Motor neuron (in vitro differentiated cells): Measurements from ENCODE around the gene GOLGA7B. TPM values are rescaled to one million over a fixed set of nuclear protein-coding genes. Genes with fewer than 3 reads are reported as not detected.
A peak's percentile ranks its signal among the peaks of the same experiment; 100 is the strongest.

Experiments
- ATAC-seq, 8 experiments: fragments of 200-7000 bp; cut with Tn5 transposase; replicated peaks in 6 of 8; 2 replicates each; pipeline ENCODE4 v1.8.0; 2021; ENCODE audit warnings: mild to moderate bottlenecking in 8 of 8, moderate library complexity in 8 of 8
- H3K27ac ChIP-seq, 2 donors: fragments of 250-450 bp; sonication (Bioruptor Pico); 2 replicates each; pipeline ENCODE4 v1.9.0; 2021; ENCODE audit warnings: antibody characterized with exemption in 2 of 2, mild to moderate bottlenecking in 2 of 2, moderate library complexity in 1 of 2
- H3K4me1 ChIP-seq, 2 donors: fragments of 250-450 bp; sonication (Bioruptor Pico); replicated peaks in 1 of 2; 2 replicates each; pipeline ENCODE4 v1.6.1; 2021; ENCODE audit warnings: antibody characterized with exemption in 2 of 2, mild to moderate bottlenecking in 2 of 2, moderate library complexity in 1 of 2
- H3K4me3 ChIP-seq, 5 donors: fragments of 250-450 bp; sonication (Bioruptor Pico); 2 replicates each; pipeline ENCODE4 v1.9.0; 2021; ENCODE audit warnings: antibody characterized with exemption in 5 of 5, mild to moderate bottlenecking in 5 of 5, moderate library complexity in 4 of 5
- WGBS, 10 experiments: fragments of 450-650 bp; shearing (Covaris generic); methylation state at CpG; one replicate each; pipeline ENCODE4 v1.0.0; 2022; 5-methylcytosine and 5-hydroxymethylcytosine counted together
- in situ Hi-C, 9 experiments: fragments of 400-800 bp; cut with MboI; loops; one replicate each; pipeline ENCODE4 v1.15.0; 2021; ENCODE audit warnings: low sequenced_read_pairs in 9 of 9, low pct_unique_long_range_greater_than_20kb in 2 of 9; ENCODE audit not compliant: unreplicated experiment in 9 of 9
- total RNA-seq, 8 experiments: library from RNA; unstranded; fragments of 300-600 nt; gene quantifications; 2 replicates each; pipeline versions ENCODE4 v1.2.3 to v1.2.4, GENCODE V29; 2022

The GOLGA7B gene
- 1 to 10 TPM in 5 of 8 experiments, under 1 TPM in 3; 0.09 to 6.0 (median 1.3) TPM for total RNA-seq

DNA sequence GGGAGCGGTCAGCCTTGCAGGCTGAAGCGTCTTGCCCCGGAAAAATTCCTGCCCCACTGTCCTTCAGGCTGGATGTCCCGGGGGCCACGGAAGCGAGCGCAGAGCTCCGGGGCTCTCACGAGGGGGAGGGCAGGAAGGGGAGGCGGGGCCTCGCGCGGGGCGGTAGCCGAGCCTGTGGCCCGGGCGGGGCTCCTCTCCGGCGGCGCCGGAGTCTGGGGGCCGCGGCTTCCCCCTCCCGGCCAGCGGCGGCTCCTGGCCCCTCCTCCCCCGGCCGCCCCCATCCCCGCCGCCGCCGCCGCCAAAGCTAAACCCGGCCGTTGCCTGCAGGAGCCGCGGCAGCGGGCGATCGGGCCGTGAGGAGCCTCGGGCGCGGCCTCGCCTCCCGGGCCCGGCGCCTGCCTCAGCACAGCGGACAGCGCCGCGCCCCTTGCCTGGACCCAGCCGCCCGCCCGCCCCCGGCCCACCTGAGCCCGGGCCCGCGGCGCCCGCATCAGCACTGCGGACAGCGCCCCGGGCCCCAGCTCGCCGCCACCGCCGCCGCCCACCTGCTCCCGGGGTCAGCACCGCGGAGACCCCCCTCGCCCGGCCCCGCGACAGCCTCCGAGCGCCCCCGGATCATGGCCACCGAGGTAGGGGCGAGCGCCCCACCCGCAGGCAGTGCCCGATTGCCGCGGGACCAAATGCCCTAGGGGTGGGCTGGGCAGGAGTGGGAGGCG lies at the start of gene GOLGA7B:
Gene GOLGA7B (plus strand): TSS at position 157 of the 716 bp plus-strand sequence. CDS start 461 bp downstream, at position 618.
- peaks cover 4% of the 10 kb centered on the region in 2 donors for H3K4me1 ChIP-seq
- H3K27ac ChIP-seq = peak within 1 kb of the TSS in 1 of 2 donors; percentile 55
- in situ Hi-C loops = no loop called here
- WGBS, 10 experiments = no CpG with 5 or more reads among the region's 87 CpGs
- ATAC-seq = peak; percentile 86 to 99 (median 88)
- peak within 1 kb of the TSS; percentile 48 to 77 (median 62) for H3K4me3 ChIP-seq

DNA sequence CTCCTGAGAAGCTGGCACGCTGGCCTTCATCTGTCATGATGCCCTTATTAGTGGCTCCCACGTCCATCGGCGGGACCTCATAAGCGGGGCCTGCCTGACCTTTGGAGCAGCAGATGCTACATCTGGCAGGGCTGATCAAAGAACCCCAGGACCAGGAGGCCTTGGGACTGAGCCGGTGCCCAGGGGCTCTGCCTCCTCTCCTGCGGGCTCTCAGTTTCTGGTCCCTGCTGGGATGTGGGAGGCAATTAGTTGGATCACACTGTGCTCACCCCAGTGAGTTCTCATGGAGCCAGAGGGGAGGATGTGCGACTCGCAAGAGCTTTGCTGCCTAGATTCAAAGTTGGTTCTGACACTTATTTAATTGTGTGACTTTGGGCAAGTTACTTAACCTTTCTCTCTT lies 49.2 kb upstream of the GOLGA7B start:
- ATAC-seq = no peak
- Histone ChIP-seq H3K4me3 (no peak overlapping the region), H3K4me1 (peaks cover 0 to 6% of the 10 kb centered on the region in 2 donors), H3K27ac (no peak overlapping the region)
- 51 to 100% (median 86%) methylated on average over 1 to 8 of the region's 9 CpGs; no CpG with 5 or more reads in 5 of the 10 experiments for WGBS, 10 experiments
- in situ Hi-C loops = no loop called here

DNA sequence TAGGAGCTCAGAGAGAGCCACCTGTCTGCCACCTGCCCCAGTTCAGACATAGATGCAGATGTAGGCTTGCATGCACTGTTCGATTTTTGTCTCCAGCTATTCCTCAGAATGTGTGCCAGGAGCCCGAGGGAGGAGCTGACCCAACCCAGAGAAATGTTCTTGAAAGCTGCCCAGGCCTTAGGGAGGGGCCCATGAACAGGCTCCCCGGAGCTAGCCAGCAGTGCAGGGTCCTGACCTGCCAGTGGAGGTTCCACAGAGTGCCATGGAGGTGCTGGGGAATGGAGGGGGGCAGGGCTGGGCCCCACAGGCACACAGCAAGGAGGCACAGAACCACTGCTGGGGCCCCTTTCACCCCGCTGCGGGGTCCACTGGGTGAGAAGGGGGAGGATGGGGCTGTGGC lies 48.2 kb upstream of the GOLGA7B start:
- Histone ChIP-seq H3K27ac (no peak overlapping the region), H3K4me3 (no peak overlapping the region), H3K4me1 (peaks cover 7 to 15% of the 10 kb centered on the region in 2 donors)
- in situ Hi-C loops = no loop called here
- WGBS, 10 experiments = 60% methylated on average over 1 of the region's 5 CpGs; no CpG with 5 or more reads in 9 of the 10 experiments
- ATAC-seq = peak in 2 of 8 experiments; percentile 50 to 68

DNA sequence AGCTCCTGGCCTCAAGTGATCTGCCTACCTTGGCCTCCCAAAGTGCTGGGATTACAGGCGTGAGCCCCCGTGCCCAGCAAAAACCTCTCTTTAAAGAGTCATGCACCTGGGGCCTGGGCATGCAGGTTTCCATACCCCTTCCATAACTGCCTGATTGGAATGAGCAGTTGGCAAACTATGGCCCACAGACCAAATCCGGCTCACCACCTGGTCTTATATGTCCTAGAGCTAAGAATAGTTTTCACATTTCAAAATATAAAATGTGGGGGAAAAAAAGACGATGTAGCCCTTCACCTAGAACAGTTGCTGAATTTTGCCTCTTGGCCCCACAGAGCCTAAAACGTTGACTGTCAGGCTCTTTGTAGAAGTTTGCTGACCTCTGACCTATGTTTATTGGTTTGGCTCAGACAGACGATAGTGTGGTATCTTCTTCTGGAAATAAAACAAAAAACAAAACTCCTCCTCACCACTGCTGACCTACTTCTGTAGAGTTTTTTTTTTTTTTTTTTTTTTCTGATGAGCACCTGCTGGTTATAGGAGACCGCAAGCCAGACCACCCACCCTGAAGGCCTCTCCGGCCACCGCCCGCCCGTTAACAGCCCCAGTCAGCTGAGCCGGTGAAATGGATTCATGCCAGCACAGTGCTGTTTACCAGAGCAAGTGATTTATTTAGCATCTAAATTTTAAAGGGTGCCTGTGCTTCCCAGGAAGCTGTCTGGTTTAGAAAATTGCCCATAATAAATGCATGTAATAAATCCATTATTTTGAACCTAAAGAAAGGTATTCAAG lies 44.4 kb upstream of the GOLGA7B start:
- H3K4me1 ChIP-seq = peaks cover 7 to 16% of the 10 kb centered on the region in 2 donors
- H3K27ac ChIP-seq = no peak overlapping the region
- ATAC-seq = peak in 5 of 8 experiments; percentile 61 to 87 (median 78)
- in situ Hi-C loops = no loop called here
- H3K4me3 ChIP-seq = no peak overlapping the region
- WGBS, 10 experiments = 19 to 53% (median 34%) methylated on average over 1 to 10 of the region's 12 CpGs; no CpG with 5 or more reads in 1 of the 10 experiments

- peaks cover 7 to 16% of the 10 kb centered on the region in 2 donors for H3K4me1 ChIP-seq
- ATAC-seq = peak in 5 of 8 experiments; percentile 18 to 50 (median 35)
- no peak overlapping the region for H3K27ac ChIP-seq
- 0 to 81% (median 47%) methylated on average over 1 to 5 of the region's 6 CpGs; no CpG with 5 or more reads in 2 of the 10 experiments for WGBS, 10 experiments
- in situ Hi-C loops = no loop called here
- H3K4me3 ChIP-seq = no peak overlapping the region
Observed at GRCh38 chr10:97805949-97806348, 43.7 kb upstream of the GOLGA7B start.

DNA sequence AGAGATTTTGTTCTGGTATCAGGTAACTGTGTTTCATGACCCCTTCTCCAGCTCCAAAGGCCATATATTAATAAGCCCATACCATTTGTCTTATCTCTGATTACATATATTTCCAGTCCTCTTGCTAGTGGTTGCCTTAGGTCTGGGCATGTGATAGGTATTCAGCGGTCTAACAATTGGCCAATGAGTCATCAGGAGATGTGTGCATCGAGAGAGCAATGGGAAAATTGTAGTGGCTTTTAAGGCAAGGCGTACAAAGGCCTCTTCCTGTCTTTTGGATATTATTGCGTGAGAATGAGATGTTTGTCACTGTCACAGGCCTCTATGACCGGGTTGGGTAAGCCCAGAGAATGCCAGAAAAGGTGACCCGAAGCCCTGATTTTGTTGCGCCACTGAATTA lies 39.2 kb upstream of the GOLGA7B start:
- in situ Hi-C loops = no loop called here
- H3K4me3 ChIP-seq = no peak overlapping the region
- WGBS, 10 experiments = 0 to 100% (median 58%) methylated on average over 1 to 7 of the region's 7 CpGs; no CpG with 5 or more reads in 1 of the 10 experiments
- peak in 5 of 8 experiments; percentile 79 to 92 (median 84) for ATAC-seq
- peaks cover 12 to 14% of the 10 kb centered on the region in 2 donors for H3K4me1 ChIP-seq
- no peak overlapping the region for H3K27ac ChIP-seq

- peak in 4 of 8 experiments; percentile 31 to 60 (median 50) for ATAC-seq
- WGBS, 10 experiments = 0 to 57% (median 16%) methylated on average over 1 to 3 of the region's 3 CpGs; no CpG with 5 or more reads in 4 of the 10 experiments
Observed at GRCh38 chr10:97811958-97812357, 37.7 kb upstream of the GOLGA7B start.

DNA sequence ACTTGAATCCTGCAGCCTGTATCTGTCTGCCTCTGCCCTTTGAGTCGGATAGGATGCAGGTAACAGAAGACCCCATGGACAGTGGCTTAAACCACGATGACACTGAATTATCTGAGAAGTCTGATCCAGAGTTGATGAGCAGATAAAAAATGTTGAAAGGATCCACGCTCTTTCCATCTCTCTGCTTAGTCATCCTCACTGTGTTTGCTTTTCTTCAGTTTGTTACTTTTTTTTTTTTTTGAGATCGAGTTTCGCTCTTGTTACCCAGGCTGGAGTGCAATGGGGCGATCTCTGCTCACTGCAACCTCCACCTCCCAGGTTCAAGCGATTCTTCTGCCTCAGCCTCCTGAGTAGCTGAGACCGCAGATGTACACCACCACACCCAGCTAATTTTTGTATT lies 36.9 kb upstream of the GOLGA7B start:
- WGBS, 10 experiments = 30 to 100% (median 82%) methylated on average over 1 to 7 of the region's 8 CpGs; no CpG with 5 or more reads in 1 of the 10 experiments
- H3K27ac ChIP-seq = no peak overlapping the region
- peaks cover 4 to 6% of the 10 kb centered on the region in 2 donors for H3K4me1 ChIP-seq
- ATAC-seq = no peak
- in situ Hi-C loops = no loop called here
- no peak overlapping the region for H3K4me3 ChIP-seq

More at GRCh38 chr10:97811958-97812357, 37.7 kb upstream of the GOLGA7B start:
- peaks cover 4 to 6% of the 10 kb centered on the region in 2 donors for H3K4me1 ChIP-seq
- no peak overlapping the region for H3K27ac ChIP-seq
- H3K4me3 ChIP-seq = no peak overlapping the region
- in situ Hi-C loops = no loop called here

DNA sequence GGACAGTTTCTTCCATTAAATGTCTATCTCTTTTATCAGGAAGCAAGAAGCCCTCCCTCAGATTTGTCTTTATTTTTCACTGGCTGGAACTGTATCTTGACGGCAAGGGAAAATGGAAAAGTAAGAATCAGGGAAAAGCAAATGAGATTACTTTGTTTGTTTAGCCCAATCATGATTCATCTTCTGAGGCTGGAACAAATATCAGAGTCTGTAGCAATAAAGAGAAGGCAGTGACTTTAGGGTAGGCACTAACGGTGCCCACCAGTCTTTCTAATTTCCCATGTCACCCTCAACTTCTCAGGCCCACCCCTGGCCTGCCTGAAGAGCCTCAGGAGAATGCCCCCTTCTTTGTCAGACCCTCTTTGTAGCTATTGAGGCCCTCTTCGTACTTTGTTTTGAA lies 36.3 kb upstream of the GOLGA7B start:
- ATAC-seq = no peak
- Histone ChIP-seq H3K4me1 (peaks cover 4 to 6% of the 10 kb centered on the region in 2 donors), H3K4me3 (no peak overlapping the region), H3K27ac (no peak overlapping the region)
- in situ Hi-C loops = no loop called here
- WGBS, 10 experiments = 0 to 83% (median 40%) methylated on average over 1 to 3 of the region's 3 CpGs; no CpG with 5 or more reads in 1 of the 10 experiments

GRCh38 chr10:97814996-97815395 lies 34.6 kb upstream of the GOLGA7B start:
- WGBS, 10 experiments = 0 to 80% (median 0%) methylated on average over 1 of the region's 5 CpGs; no CpG with 5 or more reads in 7 of the 10 experiments
- ATAC-seq = no peak
- in situ Hi-C loops = no loop called here

GRCh38 chr10:97816609-97817008 lies 33.0 kb upstream of the GOLGA7B start:
- H3K4me1 ChIP-seq = peaks cover 4 to 6% of the 10 kb centered on the region in 2 donors
- in situ Hi-C loops = no loop called here
- ATAC-seq = no peak
- H3K4me3 ChIP-seq = no peak overlapping the region
- H3K27ac ChIP-seq = no peak overlapping the region
- WGBS, 10 experiments = 60 to 100% (median 100%) methylated on average over 1 to 2 of the region's 4 CpGs; no CpG with 5 or more reads in 7 of the 10 experiments

More at GRCh38 chr10:97814996-97815395, 34.6 kb upstream of the GOLGA7B start:
- Histone ChIP-seq H3K27ac (no peak overlapping the region), H3K4me3 (no peak overlapping the region), H3K4me1 (peaks cover 4 to 6% of the 10 kb centered on the region in 2 donors)

DNA sequence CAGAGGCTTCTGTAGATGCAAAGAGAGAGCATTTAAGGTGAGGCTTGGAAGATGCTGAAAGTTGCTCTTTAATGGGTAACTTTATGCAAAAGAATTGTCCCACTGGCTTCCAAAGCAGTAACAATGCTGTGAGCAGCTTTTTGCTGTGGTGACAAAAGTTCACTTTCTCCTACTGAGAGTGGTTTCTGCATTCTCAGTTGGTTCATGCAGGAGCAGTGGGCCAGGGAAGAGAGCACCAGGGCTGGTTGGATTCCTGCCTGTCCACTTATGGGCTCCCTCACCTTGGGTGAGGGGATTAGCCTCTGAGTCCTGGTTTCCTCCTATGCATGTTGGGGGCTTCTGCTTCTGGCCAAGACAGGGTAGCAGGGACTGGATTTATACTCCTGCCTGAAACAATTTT lies 31.1 kb upstream of the GOLGA7B start:
- no peak for ATAC-seq
- no peak overlapping the region for H3K4me3 ChIP-seq
- no peaks in the 10 kb centered on the region for H3K4me1 ChIP-seq
- H3K27ac ChIP-seq = no peak overlapping the region
- in situ Hi-C loops = no loop called here
